SH-SY5Y (cell line): ENCODE results near the gene AGBL1.

Experiments
- GATA2 ChIP-seq: IDR thresholded peaks from 2 replicates; pipeline ENCODE4 v1.6.1; 2011; ENCODE audit warnings: mild to moderate bottlenecking, low read depth, low read length
- GATA3 ChIP-seq: IDR thresholded peaks from 2 replicates; pipeline ENCODE4 v1.6.1; 2011; ENCODE audit warnings: low read depth, mild to moderate bottlenecking, low read length, moderate library complexity

- no peak for TF ChIP-seq GATA2
- TF ChIP-seq GATA3, result no peak
Measured at GRCh38 chr15:86237111-86237500, 157.4 kb downstream of the AGBL1 start.
